ENCODE data around the gene PIK3R5.

The PIK3R5 gene

DNA sequence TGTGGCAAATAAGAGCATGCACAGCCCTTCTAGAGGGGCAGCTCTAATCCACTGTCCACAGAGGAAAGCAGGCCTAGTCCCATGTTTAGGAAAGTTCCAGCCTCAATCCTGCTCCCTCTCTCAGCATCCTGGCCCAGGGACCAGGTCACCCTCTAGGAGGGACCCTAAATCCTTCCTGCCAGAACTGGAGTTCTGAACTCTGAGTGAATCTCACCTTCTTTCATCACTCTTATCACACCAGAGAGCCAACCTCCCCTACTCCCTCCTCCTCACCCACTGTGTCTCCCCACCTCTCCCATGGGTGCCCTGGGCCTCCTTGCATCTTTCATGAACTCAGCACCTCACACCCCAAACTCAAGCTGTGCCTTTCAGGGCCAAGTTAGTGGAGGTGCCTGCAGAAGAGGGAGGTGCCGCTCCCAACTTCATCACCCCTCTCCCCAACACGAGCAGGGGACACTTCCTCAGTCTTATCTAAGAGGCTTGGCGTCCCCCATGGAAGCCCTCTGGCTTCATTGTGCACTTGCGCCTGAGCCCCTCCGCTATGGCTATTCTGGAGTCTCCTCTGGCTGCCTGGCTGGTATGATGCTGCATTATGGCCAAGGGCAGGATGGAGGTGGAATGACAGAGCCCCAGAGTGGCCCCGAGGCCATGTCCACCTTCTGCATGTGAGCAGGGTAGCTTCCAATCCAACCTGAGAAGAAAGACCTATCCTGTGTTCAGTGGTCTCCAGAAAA, 129.7 kb downstream of the PIK3R5 start:
- H3K4me1 ChIP-seq (ENCODE audit: control insufficient read depth, insufficient read depth, low read length): 0 out of 2 replicates have a peak, but pooled peaks cover 1% of the 10 kb centered on the region
- no CpG with 5 or more reads among the region's 6 CpGs for WGBS (ENCODE audit: insufficient coverage, insufficient read length)
- no peak overlapping the region for H3K27ac ChIP-seq (ENCODE audit: low read length)
- no peak overlapping the region for H3K4me3 ChIP-seq (ENCODE audit: low read length)
- no peaks in the 10 kb centered on the region for H3K36me3 ChIP-seq (ENCODE audit: control insufficient read depth, insufficient read depth, low read length)
- DNase-seq (ENCODE audit: low read depth, low spot score): no peak
- no peaks in the 10 kb centered on the region for H3K27me3 ChIP-seq (ENCODE audit: control insufficient read depth, insufficient read depth, low read length)
- no peaks in the 10 kb centered on the region for H3K9me3 ChIP-seq (ENCODE audit: control insufficient read depth, insufficient read depth, low read length)

DNA sequence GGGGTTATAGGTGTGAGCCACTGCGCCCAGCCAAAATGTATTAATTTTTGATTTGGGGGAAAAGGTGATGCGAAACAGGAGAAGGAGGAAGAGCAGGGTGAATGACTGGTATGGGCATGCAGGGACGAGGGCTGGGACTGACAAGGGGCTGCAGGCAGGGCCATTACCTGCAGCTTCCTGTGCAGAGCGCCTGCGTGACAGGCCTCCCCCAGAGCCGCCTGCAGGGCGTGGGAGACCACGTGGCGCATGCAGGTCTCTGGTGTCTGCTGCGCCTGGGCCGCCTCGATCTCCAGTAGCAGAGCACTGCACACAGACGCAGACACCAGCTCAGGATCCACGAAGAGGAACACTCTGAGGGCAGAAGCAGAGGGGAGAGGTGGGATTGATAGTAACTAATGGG, 130.4 kb downstream of the PIK3R5 start:
- Histone ChIP-seq H3K27me3 (ENCODE audit: control insufficient read depth, insufficient read depth, low read length) (no peaks in the 10 kb centered on the region), H3K4me1 (ENCODE audit: control insufficient read depth, insufficient read depth, low read length) (0 out of 2 replicates have a peak, but pooled peaks cover 1% of the 10 kb centered on the region), H3K4me3 (ENCODE audit: low read length) (no peak overlapping the region; the same call in 1 of the 2 replicates), H3K9me3 (ENCODE audit: control insufficient read depth, insufficient read depth, low read length) (no peaks in the 10 kb centered on the region), H3K27ac (ENCODE audit: low read length) (no peak overlapping the region), H3K36me3 (ENCODE audit: control insufficient read depth, insufficient read depth, low read length) (no peaks in the 10 kb centered on the region)
- WGBS (ENCODE audit: insufficient coverage, insufficient read length): no CpG with 5 or more reads among the region's 14 CpGs
- no peak for DNase-seq (ENCODE audit: low read depth, low spot score)

DNA sequence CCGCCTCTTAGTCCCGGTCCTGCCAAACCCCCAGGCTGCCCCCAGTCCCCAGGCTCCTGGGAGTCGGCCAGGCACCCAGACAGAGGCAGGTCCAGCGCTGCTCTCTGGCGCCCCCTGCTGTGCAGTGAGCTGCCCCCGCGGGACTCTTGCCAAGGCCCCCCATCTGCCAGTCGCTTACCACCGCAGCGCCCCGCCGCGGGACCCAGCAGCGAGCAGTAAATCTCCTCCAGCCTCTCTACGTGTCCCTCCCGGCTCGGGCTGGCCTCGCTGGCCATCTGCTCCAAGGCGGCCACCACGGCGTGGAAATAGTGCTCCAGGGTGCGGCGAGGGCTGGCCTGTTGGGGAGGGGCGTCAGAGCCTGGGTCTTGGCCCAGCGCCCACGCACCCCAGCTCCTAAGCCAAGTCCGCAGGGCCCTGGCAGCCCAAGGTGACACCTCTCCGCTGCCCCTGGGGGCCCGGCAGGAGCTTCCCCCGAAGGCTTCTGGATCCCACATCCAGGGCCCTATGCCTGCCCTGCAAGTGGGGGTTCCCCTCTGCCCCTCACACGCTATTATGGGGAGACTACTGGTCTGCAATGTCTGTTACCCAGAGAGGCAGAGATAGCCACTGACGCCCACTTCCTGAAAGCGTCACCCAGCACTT, 132.7 kb downstream of the PIK3R5 start:
- DNase-seq (ENCODE audit: low read depth, low spot score): peak; percentile 50
- H3K36me3 ChIP-seq (ENCODE audit: control insufficient read depth, insufficient read depth, low read length): no peaks in the 10 kb centered on the region
- H3K9me3 ChIP-seq (ENCODE audit: control insufficient read depth, insufficient read depth, low read length): no peaks in the 10 kb centered on the region
- no peak overlapping the region for H3K4me3 ChIP-seq (ENCODE audit: low read length)
- no CpG with 5 or more reads among the region's 33 CpGs for WGBS (ENCODE audit: insufficient coverage, insufficient read length)
- H3K4me1 ChIP-seq (ENCODE audit: control insufficient read depth, insufficient read depth, low read length): 0 out of 2 replicates have a peak, but pooled peaks cover 1% of the 10 kb centered on the region
- H3K27me3 ChIP-seq (ENCODE audit: control insufficient read depth, insufficient read depth, low read length): no peaks in the 10 kb centered on the region
- H3K27ac ChIP-seq (ENCODE audit: low read length): no peak overlapping the region

DNA sequence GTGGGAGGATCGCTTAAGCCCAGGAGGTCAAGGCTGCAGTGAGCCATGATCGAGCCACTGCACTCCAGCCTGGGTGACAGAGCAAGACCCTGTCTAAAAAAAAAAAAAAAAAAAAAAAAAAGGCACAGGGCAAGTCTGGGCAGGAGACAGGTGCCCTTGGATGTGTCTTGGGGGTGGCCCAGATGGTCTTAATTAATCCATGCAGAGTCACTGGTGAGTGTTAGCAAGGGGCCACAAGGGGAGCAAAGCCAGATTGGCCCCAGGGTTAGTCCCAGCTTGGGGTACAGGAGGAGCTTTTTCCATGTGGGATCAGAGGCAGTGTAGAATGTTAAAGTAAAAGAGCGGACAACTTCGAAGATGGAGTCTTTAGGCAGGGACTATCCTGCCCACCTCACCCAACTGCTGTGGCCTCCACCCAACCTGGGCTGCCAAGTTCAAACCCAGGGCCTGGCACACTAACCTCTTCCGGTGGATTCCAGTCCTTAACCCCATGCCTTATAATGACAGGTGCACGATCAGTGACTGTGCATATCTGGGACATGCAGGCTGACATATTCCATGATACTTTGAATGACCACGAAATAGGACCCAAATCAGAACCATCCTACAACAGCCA, 134.2 kb downstream of the PIK3R5 start:
- Histone ChIP-seq H3K9me3 (ENCODE audit: control insufficient read depth, insufficient read depth, low read length) (no peaks in the 10 kb centered on the region), H3K36me3 (ENCODE audit: control insufficient read depth, insufficient read depth, low read length) (no peaks in the 10 kb centered on the region), H3K4me1 (ENCODE audit: control insufficient read depth, insufficient read depth, low read length) (no peaks in the 10 kb centered on the region), H3K27ac (ENCODE audit: low read length) (no peak overlapping the region), H3K27me3 (ENCODE audit: control insufficient read depth, insufficient read depth, low read length) (no peaks in the 10 kb centered on the region), H3K4me3 (ENCODE audit: low read length) (no peak overlapping the region)
- DNase-seq (ENCODE audit: low read depth, low spot score): no peak
- no CpG with 5 or more reads among the region's 7 CpGs for WGBS (ENCODE audit: insufficient coverage, insufficient read length)

DNA sequence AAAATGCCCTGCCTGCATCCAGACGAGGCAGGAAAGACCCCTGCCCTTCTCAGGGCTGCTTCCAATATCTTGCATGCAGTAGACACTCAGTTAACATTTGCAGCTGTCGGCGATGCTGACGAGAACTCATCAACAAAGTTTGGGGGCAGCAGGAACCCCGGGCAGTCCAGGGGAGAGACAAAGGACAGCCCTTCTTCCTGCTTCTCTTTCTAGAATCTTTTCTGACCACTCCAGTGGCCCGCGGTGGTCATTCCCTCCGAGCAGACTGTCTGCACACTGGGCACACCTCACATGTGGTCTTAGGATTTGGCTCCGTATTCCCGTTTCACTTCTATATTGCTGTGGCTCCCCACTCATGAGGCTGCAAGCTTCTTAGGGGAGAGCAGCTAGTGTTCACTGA, 135.4 kb downstream of the PIK3R5 start:
- WGBS (ENCODE audit: insufficient coverage, insufficient read length): no CpG with 5 or more reads among the region's 10 CpGs
- H3K36me3 ChIP-seq (ENCODE audit: control insufficient read depth, insufficient read depth, low read length): no peaks in the 10 kb centered on the region
- no peak for DNase-seq (ENCODE audit: low read depth, low spot score)
- H3K27me3 ChIP-seq (ENCODE audit: control insufficient read depth, insufficient read depth, low read length): no peaks in the 10 kb centered on the region
- no peaks in the 10 kb centered on the region for H3K4me1 ChIP-seq (ENCODE audit: control insufficient read depth, insufficient read depth, low read length)
- H3K9me3 ChIP-seq (ENCODE audit: control insufficient read depth, insufficient read depth, low read length): no peaks in the 10 kb centered on the region
- H3K4me3 ChIP-seq (ENCODE audit: low read length): no peak overlapping the region
- H3K27ac ChIP-seq (ENCODE audit: low read length): no peak overlapping the region

DNA sequence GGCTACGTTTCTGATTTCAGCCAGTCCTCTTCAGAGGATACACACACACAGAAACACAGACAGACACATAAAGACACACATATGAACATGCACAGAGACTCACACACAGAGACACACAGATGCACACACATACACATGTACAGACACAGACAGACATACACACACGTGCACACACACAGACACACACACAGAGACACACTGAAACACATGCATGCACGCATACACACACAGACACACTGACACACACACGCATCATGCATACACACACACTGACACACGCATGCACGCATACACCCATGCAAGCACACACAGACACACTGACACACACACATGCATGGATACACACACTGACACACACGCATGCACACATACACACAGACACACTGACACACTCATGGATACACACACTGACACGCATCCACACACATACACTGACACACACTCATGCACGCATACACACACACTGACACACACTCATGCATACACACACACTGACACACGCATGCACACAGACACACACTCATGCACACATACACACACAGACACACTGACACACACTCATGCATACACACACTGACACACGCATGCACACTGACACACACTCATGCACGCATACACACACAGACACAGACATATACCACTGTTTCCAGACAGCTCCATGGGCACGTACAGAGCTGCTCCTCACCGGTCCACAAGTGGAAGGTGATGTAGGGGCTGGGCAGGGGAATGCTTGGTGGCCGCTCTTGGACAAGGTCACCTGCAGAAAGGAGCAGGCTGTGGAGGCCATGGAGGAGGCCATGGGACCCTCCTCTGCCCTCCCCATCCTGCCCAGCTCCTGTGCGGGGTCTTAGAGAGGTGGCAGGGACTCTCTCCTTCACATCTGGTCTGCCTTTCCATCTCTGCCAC, 136.2 kb downstream of the PIK3R5 start:
- Histone ChIP-seq H3K27me3 (ENCODE audit: control insufficient read depth, insufficient read depth, low read length) (no peaks in the 10 kb centered on the region), H3K27ac (ENCODE audit: low read length) (no peak overlapping the region), H3K36me3 (ENCODE audit: control insufficient read depth, insufficient read depth, low read length) (no peaks in the 10 kb centered on the region), H3K4me1 (ENCODE audit: control insufficient read depth, insufficient read depth, low read length) (no peaks in the 10 kb centered on the region), H3K4me3 (ENCODE audit: low read length) (no peak overlapping the region), H3K9me3 (ENCODE audit: control insufficient read depth, insufficient read depth, low read length) (no peaks in the 10 kb centered on the region; the same call in 1 of the 2 replicates)
- no peak for DNase-seq (ENCODE audit: low read depth, low spot score)
- no CpG with 5 or more reads among the region's 16 CpGs for WGBS (ENCODE audit: insufficient coverage, insufficient read length)

Data from iPS DF 6.9 (cell line).